ENCODE data around the gene SPATA9. TPM values are rescaled to one million over a fixed set of nuclear protein-coding genes. Genes with fewer than 3 reads are reported as not detected.

Gene SPATA9
- total RNA-seq, 2 experiments from 2014 or later = not detected

DNA sequence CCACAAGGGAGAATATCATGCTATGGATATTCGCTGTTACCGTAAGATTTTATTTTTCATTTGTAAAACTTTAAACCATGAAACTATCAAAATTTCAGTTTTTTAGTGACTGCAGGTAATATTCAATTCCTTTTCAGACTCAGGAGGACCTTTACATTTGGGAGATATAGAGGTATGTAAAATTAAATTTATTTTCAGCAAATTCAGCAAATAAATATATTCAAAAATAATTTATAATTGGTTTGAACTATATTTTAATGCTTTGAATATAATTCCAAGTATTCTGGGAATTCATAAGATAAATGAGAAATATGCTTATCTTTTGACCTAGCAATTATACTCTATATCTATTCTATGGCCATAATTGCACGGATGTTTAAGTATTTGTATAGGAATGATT, 28.6 kb downstream of the SPATA9 start:
- TF ChIP-seq, protein P1, sequence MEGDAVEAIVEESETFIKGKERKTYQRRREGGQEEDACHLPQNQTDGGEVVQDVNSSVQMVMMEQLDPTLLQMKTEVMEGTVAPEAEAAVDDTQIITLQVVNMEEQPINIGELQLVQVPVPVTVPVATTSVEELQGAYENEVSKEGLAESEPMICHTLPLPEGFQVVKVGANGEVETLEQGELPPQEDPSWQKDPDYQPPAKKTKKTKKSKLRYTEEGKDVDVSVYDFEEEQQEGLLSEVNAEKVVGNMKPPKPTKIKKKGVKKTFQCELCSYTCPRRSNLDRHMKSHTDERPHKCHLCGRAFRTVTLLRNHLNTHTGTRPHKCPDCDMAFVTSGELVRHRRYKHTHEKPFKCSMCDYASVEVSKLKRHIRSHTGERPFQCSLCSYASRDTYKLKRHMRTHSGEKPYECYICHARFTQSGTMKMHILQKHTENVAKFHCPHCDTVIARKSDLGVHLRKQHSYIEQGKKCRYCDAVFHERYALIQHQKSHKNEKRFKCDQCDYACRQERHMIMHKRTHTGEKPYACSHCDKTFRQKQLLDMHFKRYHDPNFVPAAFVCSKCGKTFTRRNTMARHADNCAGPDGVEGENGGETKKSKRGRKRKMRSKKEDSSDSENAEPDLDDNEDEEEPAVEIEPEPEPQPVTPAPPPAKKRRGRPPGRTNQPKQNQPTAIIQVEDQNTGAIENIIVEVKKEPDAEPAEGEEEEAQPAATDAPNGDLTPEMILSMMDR (conservative IDR thresholded peaks at IDR 0.05; ENCODE audit: low read length) = no peak
- no peak for TF ChIP-seq EZH2phosphoT487 (IDR thresholded peaks at IDR 0.05; ENCODE audit: borderline replicate concordance, low read depth, low read length)
- intact Hi-C loops (cut with micrococcal nuclease; ENCODE audit: unreplicated experiment) = no loop called here
- Histone ChIP-seq H3K36me3 (ENCODE audit: insufficient read depth, low read length) (peaks cover 18% of the 10 kb centered on the region; the same call in 1 of the 2 replicates), H3K27ac (ENCODE audit: low read depth, low read length, poor library complexity, severe bottlenecking) (no peak overlapping the region), H2AFZ (ENCODE audit: low read length) (no peak overlapping the region), H3K4me2 (ENCODE audit: low read length) (no peak overlapping the region), H3K9me2 (ENCODE audit: insufficient read depth, low read length) (no peaks in the 10 kb centered on the region), H3K4me3 (ENCODE audit: low read depth, low read length, poor library complexity, severe bottlenecking) (no peak overlapping the region), H3K9me3 (ENCODE audit: low read length) (no peaks in the 10 kb centered on the region), H4K20me1 (ENCODE audit: insufficient read depth, low read length) (no peaks in the 10 kb centered on the region), H3K79me2 (ENCODE audit: insufficient read depth, low read depth, low read length) (no peaks in the 10 kb centered on the region; the same call in 1 of the 2 replicates), H3K4me1 (ENCODE audit: insufficient read depth, low read length, poor library complexity, severe bottlenecking) (peaks cover 6% of the 10 kb centered on the region)
- CTCF ChIA-PET (ENCODE audit: unreplicated experiment) = no interaction called here
- BruUV-seq (replicated peaks) = no TSS peak
- no peak for DNase-seq (ENCODE audit: low spot score)
- POLR2A ChIA-PET = interaction anchor here (0.9 kb wide), 1 partner anchor 11 kb away, joined by 3 read pairs; no protein-coding TSS in a partner anchor

DNA sequence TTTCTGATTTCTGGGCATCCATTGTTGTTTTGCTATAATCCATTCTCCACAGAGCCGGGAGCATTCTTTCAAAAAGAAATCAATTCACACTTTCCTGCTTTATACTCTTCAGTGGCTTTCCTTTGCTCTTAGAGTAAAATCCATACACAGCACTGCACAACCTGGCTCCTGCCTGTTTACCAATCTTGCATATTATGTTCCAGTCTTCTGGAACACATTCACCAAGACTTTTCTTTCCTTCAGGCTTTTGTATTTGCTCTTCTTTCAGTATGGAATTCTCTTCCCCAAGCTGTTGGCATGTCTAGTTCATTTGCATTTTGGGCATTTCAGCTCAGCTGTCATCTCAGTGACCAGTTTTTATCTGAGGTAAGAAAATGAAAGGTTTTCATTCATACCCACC, 29.9 kb downstream of the SPATA9 start:
- TF ChIP-seq, protein P1 (conservative IDR thresholded peaks at IDR 0.05; ENCODE audit: low read length) = no peak
- no peak for TF ChIP-seq EZH2phosphoT487 (IDR thresholded peaks at IDR 0.05; ENCODE audit: borderline replicate concordance, low read depth, low read length)
- no peak for DNase-seq (ENCODE audit: low spot score)
- Histone ChIP-seq H3K9me3 (ENCODE audit: low read length) (no peaks in the 10 kb centered on the region), H3K4me2 (ENCODE audit: low read length) (no peak overlapping the region), H4K20me1 (ENCODE audit: insufficient read depth, low read length) (no peaks in the 10 kb centered on the region), H3K9me2 (ENCODE audit: insufficient read depth, low read length) (no peaks in the 10 kb centered on the region), H3K36me3 (ENCODE audit: insufficient read depth, low read length) (peaks cover 16% of the 10 kb centered on the region; the same call in 1 of the 2 replicates), H2AFZ (ENCODE audit: low read length) (no peak overlapping the region), H3K79me2 (ENCODE audit: insufficient read depth, low read depth, low read length) (peaks cover 9% of the 10 kb centered on the region; the same call in 1 of the 2 replicates), H3K4me1 (ENCODE audit: insufficient read depth, low read length, poor library complexity, severe bottlenecking) (peaks cover 18% of the 10 kb centered on the region), H3K4me3 (ENCODE audit: low read depth, low read length, poor library complexity, severe bottlenecking) (no peak overlapping the region), H3K27ac (ENCODE audit: low read depth, low read length, poor library complexity, severe bottlenecking) (no peak overlapping the region)
- ChIA-PET POLR2A (interaction anchor here (1.2 kb wide), 1 partner anchor 9 kb away, joined by 6 read pairs; no protein-coding TSS in a partner anchor), CTCF (ENCODE audit: unreplicated experiment) (no interaction called here)
- intact Hi-C loops (cut with micrococcal nuclease; ENCODE audit: unreplicated experiment) = no loop called here
- BruUV-seq (replicated peaks) = no TSS peak

DNA sequence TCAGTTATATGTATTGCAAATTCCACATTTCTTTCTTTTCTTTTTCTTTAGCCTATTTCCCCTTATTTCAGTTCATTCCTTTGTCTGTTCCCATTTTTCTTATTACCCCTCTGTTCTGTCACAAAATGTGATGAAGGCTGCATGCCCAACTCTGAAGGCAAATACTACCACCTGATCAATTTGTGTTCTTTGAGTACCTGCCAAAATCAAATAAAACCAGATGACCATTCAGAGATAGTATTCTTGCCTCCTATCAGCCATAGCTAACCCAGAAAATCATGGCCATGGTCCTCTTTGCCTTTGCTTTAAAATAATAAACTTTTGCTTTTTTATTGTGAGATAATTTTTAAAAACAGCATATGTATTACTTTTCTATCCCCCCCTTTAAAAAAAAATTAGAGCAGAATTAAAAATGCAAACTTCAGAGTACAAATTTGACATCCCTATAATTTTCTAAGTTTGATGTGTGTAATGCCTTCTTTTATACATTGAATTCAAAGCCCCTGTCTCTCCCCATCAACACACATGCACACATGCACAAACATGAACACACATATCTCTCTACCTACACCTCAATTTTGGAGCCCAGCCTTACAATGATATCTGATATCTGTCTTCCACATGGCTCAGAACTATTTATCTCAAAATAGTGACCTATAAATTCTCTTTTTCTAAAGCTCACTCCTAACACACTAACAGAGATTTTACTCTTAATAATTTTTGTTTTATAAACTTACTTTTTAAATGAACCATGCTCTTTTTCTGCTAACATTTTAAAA, 32.8 kb downstream of the SPATA9 start:
- Histone ChIP-seq H3K27ac (ENCODE audit: low read depth, low read length, poor library complexity, severe bottlenecking) (no peak overlapping the region), H2AFZ (ENCODE audit: low read length) (peak overlapping the region; percentile 30; the same call in 1 of the 2 replicates), H3K4me3 (ENCODE audit: low read depth, low read length, poor library complexity, severe bottlenecking) (no peak overlapping the region), H3K9me2 (ENCODE audit: insufficient read depth, low read length) (no peaks in the 10 kb centered on the region), H3K4me1 (ENCODE audit: insufficient read depth, low read length, poor library complexity, severe bottlenecking) (peaks cover 24% of the 10 kb centered on the region), H3K4me2 (ENCODE audit: low read length) (peak overlapping the region; percentile 46; the same call in 1 of the 2 replicates), H3K9me3 (ENCODE audit: low read length) (no peaks in the 10 kb centered on the region), H3K36me3 (ENCODE audit: insufficient read depth, low read length) (peaks cover 6% of the 10 kb centered on the region; the same call in 1 of the 2 replicates), H4K20me1 (ENCODE audit: insufficient read depth, low read length) (no peaks in the 10 kb centered on the region), H3K79me2 (ENCODE audit: insufficient read depth, low read depth, low read length) (peaks cover 10% of the 10 kb centered on the region; the same call in 1 of the 2 replicates)
- CTCF ChIA-PET (ENCODE audit: unreplicated experiment) = no interaction called here
- no peak for DNase-seq (ENCODE audit: low spot score)
- TF ChIP-seq, protein P1 (conservative IDR thresholded peaks at IDR 0.05; ENCODE audit: low read length) = no peak
- BruUV-seq (replicated peaks) = no TSS peak
- intact Hi-C loops (cut with micrococcal nuclease; ENCODE audit: unreplicated experiment) = loop anchor here (5.0 kb wide), 2 partner anchors 1012 to 1532 kb away; partner anchors contain the start of genes CAST and RIOK2
- POLR2A ChIA-PET = no interaction called here
